A204.1 (cell line): ENCODE measurements around the gene MMEL1.
"Not testable (repeated sequence)": the region's sequence is repeated elsewhere in the genome, so short reads cannot be mapped to it uniquely, and the experiment has no call there.

Experiments
- FAIRE-seq: peaks from 2 replicates; lab custom pipeline; 2012; peaks lifted over from hg19 to GRCh38; lab: Jason Lieb, UNC

MMEL1 gene

DNA sequence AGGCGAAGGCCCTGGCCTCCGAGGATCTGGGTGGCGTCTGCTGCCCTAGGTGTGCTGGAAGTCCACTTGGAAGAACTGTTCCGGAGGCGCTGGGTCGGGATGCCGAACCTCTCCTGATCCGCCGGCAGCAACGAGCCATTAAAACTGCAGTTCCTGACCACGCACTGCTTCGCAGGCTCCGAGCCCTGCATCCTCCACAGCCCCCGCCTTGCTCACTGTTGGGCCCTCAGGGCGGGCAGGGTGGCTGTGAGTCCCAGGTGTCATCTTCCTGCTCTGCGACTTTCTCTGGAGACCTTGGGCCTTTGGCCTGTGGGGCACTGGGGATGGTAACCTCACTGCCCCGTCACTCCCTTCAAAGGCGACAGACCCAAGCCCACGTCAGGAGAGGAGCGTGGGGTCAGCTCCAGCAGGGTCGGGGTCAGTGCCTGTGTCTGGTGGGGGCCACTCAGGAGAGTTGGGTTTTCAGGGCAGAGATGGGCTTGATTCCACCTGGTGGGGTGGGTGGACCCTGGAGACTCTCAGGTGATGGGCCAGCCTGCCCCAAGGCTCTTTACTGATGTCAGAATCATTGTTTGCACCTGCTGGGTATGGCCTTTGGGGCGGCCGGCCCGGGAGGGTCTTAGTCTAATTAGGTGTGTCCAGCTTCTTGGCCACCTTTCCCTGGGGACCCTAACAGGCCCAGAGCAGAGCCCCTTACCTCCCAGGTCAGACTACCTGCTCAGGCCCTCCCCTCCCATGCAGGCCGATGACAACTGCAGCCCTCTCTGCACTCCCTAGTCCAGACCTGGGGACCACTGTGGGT lies 43.2 kb downstream of the MMEL1 start:
- FAIRE-seq, result no peak

DNA sequence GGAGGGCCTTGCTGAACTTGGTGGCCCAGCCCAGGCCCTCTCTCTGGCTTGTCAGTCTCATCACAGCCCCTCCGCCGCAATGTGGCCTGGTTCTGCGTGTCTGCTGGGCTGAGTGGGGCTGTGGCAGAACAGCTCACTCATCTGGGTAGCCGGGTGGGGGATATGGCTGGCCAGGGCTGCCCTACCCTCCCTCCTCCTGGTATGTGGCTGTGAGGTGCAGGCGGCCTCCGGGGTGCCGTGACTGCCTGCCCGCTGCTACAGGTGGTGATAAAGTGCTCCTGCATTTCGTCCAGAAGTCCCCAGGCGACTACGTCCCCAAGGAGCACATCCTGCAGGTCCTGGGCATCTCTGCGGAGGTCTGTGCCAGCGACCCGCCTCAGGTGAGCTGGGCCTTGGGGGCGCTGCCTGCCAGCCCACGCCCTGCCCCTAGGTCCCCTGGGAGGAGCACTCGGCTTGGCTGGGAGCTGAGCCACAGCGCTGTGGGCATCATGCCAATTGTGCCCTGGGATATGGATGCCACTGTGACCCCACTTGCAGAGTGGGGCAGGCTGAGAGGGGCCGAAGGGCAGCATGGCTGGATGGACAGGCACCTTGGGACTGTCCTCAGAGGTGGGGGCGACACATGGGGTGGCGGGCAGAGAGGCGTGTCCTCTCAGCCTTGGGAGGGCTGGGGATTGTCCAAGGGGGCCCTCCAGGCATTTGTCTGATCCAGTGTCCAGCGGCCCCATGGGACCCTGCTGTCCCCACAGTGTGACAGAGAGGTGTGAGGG lies 44.0 kb downstream of the MMEL1 start:
- no peak for FAIRE-seq

DNA sequence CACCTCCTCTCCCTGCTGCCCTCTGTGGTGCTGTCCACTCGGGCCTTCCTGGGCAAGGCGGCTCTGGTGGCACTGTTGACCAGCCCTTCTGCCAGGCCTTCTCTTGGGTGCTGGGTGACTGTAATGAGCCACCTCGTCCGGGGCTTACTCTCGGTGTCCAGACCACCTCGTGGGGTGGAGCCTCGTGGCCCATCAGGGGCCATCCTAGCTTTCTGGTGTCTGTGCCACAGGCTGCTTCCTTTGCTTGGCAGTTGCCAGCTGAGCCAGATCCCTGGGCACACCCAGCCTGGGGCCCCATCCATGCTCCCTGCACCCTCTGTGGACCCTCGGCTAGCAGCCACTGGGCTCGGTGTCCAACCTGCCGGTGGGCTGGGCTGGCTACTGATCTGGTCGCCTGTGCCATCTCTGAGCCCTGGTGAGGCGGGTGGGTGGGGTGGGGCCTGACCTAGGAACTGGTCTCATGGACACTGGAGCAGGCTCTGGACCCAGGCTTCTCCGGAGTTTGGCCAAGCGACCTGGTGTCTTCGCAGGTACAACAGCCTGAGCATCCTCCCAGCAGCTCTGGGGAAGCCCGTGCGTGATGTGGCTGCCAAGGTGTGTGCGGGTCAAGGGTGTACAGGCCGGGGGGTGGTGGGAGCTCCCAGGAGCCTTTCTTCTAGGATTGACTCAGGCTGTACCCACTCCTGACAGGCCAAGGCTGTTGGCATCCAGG lies 44.8 kb downstream of the MMEL1 start:
- no peak for FAIRE-seq

DNA sequence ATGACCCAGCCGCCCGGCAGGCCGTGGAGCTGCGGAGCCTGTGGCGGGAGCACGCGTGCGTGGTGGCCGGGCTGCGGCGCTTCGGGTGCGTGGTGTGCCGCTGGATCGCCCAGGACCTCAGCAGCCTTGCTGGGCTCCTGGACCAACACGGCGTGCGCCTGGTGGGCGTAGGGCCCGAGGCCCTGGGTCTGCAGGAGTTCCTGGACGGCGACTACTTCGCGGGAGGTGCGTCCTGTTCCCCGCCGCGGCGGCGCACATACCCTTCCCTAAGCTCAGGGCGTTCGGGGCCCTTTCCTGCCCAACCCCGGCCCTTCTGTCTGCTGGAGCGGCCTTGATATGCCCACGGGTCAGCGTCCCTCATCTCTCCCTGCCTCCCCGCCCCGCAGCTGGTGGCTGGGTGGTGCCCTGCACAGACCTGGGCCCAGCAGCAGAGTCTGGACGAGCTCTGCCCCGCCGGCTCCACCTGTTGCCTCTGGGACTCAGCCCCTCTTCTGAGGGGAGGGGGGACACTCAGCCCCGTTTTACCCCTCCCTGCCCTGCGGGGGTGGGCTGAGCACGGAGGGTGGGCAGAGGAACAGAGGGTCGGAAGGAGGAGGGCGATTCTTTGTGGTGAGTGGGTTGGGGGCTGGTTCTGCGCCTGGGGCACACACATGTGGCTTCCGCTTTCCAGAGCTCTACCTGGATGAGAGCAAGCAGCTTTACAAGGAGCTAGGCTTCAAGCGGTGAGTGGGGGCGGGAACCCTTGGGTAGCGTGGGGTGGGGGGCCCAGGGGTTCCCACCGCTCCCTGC lies 45.6 kb downstream of the MMEL1 start:
- FAIRE-seq, result no peak

DNA sequence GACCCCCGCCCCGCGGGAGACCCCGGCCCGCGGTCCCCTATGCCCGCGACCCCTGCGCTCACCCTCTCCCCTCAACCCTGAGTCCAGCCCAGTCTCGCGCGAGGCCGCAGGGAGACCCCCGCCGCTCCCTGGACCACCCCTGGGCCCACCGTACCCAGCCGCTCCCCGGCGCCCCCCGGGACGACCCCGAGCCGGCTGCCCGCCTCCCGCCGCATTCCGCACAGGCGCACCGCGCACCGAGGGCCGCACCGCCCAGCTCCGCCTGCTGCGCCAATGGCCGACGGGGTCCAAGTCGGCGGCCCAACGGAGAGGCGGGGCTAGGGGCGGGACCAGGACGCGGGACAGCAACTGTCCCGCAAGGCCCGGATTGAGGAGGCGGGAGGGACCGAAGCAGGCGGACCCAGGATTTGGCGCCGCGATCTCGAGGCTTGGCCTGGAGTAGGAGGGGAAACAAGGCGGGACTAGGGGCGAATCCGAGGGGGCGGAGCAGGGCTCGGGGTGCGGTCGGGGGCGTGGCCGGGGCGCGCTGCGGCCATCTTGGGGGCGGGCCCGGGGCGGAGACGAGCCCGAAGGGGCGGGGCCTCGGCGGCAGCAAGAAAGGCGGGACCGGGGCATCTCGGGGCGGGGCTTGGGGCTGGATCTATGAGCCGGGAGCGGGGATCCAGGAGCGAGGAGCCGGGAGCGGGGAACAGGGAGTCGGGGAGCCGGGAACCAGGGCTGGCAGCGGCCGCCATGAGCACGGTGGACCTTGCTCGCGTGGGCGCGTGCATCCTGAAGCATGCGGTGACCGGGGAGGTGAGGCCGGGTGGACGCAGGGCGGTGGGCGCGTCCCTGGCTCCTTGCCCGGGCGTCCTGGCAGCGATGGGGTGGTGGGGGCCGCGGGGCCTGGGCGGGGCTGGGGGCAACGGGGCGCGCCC lies 46.4 kb downstream of the MMEL1 start, which contains the start of gene PRXL2B:
Gene PRXL2B (plus strand): TSS at position 624 of the 917 bp plus-strand sequence. CDS start 109 bp downstream, at position 733.
- FAIRE-seq, result peak; percentile 92

DNA sequence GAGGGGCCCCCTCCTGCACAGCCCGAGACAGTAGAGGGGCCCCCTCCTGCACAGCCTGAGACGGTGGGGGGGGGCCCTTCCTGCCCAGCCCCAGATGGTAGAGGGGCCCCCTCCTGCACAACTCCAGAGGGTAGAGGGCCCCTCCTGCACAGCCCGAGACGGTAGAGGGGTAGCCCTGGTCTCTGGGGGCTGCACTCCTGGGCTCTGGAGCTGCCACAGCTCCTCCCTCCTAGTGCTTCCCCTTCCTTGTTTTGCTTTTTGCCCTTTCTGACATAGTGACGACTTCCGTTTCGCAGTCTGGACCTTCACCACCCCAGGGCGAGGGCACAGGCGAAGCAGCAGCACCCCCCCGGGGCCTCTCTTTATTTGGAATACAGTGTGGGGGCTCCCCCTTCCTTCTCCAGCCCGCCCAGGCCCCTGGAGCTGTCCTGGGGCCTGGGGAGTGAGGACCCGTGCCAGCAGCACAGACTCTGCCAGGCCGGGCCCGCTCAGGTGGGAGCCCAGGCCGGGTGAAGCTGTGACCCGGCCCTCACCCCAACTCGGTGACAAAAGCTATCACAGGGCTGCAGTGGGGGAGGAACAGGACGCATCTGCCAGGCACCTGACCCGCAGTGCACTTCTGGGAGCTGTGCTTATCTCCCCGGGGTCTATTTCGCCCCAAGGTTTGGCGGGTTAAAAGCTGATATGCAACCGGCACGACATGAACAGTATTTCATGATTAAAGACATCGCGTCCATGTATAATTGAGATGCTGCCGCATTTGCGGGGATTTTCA lies 47.3 kb downstream of the MMEL1 start:
- FAIRE-seq, result no peak

DNA sequence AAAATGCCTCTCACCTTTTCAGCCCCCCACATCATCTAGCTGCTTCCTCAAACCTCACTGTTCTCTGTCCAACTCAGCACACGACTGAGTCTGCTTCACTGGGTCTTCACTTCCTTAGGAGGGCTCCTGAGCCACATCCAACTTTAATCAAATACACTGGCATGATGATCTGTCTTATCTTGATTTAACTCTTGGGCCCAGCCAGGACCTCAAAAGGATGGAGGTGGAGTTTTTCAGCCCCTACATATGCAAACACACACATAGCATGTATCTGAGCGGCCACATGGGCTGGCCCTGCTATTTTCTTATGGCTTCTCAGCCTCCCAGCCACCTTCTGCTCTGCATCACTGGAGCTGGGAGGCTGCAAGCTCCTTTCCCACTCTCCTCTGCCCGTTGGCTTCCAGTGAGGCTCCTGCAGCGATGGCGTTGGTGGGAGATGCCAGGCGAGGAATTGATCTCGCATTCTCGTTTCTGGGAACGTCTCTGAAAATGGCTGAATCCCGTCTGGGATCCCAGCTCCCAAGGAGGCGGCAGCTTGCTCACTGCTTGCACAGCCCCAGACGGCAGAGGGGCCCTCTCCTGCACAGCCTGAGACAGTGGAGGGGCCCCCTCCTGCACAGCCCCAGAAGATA lies 48.0 kb downstream of the MMEL1 start:
- FAIRE-seq, result no peak

DNA sequence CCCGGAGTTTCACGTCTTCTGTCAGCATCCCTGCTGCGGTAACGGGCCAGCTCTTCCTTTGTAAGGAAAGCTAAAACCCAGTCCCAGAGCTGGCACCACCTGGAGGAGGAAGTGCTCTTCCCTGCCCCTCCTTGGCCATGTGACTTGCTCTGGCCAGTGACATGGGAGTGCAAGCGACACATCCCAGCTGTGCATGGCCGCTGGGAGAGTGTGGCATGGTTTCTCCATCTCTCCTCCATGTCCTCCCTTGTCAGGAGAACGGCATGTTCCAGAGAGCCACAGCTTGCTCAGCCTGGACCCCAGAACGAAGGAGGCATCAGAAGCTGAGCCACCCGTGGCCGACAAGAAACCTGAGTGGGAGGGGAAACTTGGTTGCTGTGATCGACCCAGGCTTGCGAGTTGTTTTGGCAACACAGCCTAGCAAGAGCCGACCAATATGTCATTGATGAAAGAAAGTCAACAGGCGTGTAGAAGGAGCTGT lies 48.9 kb downstream of the MMEL1 start:
- FAIRE-seq, result no peak

DNA sequence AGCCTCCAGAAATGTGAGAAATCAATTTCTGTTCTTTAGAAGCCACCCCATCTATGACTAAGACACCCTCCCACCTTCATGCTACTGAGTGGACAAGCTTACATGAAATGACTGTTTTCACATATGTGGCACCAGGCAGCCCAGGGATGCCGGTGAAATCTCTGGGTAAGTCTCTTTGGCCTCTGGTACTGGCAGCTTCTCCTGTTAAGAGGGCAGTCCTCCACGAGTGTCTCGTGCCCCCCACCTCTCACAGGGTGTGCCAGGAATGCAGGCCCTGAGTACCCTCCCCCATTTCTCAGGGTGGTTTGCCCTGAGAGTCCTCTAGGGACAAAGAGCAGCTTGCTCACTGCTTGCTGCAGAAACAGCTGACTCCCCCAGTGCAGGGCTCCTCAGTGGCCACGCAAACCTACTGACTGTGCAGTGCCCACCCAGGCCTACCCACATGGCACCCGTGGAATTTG lies 49.5 kb downstream of the MMEL1 start:
- FAIRE-seq, result no peak

DNA sequence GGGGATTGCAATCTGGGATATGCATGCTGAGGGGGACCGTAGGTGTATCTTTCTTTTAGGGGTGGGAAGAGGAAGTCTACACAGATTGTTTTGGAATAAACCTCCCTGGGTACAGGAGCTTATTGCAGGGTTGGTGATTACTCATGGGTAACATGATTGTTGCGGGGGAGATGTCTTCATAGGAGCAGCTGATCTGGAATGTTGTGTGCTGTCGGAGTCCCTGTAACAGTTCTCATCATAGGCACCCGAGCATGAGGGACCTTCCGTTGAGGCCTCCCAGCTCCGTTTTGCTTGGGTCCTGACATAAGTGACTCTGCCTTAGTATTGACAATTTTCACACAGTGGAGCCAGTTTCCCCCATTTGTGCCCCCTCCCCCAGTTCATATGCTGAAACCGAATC lies 50.4 kb downstream of the MMEL1 start:
- FAIRE-seq, result no peak

DNA sequence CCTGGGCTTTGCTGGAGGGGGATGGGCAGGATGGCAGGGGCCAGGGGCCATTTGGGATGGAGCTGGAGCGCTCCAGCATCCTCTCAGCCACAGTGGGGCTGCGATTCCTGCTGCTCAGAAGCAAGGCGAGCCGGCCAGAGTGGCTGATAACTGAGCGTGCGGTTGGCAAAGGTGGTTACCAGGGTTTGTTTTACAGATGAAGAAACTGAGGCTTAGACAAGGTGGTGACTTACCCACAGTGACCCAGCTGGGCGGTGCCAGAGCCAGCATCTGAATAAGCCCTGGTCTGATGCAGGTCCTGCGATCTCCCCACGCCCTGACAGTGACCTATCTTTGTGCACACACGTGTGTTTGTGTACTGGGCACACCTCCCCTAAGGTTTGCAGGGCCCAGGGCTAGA lies 52.1 kb downstream of the MMEL1 start:
- no peak for FAIRE-seq

DNA sequence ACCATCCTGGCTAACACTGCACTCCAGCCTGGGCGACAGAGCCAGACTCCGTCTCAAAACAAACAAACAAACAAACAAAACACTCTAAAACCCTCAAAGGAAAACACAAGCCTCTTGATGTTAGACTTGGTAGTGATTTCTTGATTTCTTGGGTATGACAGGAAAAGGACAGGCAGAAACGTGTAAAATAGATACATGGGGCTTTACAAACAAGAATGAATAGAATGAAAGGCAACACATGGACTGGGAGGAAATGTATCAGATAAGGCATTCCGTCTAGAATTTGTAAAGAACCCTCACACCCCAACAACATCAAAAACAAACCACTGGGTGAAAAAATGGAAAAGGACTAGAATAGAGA lies 54.1 kb downstream of the MMEL1 start:
- no peak for FAIRE-seq

DNA sequence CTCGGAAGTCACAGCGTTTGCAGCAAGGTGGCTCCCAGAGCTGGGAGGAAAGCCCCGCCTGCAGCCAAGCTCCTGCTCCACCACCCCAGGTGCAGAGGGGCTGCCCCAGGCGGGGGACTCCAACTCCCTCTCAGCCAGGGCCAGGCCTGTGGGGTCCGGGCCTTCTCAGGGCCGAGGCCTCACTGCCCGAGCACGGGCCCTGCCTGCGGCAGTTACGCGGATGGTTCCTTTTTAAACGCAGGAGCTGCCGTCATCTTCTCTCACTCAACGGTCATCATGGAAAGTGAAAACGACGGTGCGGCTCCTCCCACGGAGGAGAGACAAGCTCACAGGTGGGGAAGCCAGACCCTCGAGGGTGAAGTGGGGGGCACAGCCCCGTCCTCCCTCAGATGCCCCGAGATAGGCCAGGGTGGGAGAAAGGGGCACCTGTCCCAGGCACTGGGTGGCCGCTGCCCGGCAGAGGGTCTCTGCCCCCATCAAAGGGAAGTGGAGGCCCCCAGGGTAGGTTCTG lies 55.2 kb downstream of the MMEL1 start:
- not testable (repeated sequence) for FAIRE-seq

DNA sequence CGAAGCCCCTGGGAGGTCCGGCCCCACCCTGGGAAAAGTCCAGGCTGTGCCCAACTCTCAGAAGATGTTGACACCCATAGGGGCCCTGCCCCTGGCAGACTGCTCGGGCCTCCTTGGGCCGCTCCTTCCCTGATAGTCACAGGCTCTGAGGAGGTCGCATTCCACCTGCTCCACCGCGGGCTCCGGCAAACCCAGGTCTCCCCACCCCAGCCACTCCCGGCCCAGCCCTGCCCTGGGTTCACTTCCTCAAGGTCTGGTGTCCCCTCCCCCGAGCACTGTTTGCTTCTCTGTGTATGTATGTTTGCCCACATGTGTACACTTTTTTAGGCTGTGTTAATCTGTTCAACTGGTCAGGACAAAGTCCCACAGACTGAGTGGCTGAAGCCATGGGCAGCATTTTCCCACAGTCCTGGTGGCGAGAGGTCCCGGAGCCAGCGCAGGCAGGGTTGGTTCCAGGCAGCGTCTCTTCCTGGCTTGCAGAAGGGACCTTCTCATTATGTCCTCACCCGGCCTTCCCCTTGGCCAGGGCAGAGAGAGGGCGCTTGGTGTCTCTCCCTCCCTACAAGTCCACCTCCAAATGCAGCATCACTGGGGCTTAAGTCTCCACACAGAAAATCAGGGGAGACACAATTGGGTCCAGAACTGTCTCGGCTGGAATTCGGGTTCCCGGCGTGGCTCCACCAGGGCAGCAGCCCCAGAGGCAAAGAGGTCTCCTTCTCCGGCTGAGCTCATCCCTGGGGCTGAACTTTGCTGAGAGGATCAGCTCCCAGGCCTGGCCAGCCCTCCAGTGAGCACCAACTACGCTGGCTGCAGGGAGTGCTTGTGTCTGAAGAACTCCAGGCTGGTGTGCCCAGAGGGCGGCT lies 56.8 kb downstream of the MMEL1 start:
- FAIRE-seq, result no peak

DNA sequence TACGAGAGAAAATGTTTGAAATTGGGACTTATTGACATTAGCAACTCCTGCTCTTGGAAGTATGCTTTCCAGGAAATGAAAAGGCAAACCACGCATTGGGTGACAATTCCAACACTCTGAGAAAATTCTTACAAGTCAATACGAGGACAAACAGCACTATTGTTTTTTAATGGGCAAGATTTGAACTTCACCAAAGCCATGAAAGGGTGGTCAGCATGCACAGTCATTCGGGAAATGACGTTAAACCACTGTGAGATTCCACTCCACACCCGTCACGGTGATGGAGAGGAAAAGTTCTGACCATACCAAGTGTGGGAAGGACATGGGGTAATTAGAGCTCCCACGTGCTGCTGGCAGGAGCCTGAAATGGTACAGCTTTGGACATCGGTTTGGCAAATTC lies 58.5 kb downstream of the MMEL1 start:
- FAIRE-seq, result no peak

DNA sequence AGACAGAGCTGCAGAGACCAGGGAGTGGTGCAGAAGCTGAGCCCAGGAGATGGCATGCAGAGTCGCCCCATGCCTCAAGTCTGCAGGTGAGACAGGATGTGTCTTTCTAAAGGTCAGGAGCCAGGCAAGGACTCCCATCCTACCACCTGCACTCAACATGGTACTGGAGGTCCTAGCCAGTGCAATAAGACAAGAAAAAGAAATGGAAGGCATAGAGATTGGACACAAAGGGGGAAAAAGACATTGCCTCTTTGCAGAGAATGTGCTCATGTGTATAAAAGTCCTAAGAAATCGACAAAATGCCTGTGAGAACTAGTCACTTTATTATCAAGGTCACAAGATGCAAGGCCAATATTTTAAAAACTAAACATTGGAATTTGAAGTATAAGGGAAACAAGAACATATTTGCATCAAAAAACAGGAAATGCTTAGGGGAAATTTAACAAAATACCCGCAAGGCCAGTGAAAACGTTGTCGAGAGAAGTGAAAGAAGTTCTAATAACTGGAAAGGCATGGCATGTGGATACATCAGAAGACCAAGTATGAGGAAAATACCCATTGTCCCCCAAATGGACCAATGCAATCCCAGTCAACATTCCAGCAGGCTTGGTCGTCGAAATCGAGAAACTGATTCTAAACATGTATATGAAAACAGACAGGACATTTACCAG lies 59.4 kb downstream of the MMEL1 start:
- FAIRE-seq, result no peak

DNA sequence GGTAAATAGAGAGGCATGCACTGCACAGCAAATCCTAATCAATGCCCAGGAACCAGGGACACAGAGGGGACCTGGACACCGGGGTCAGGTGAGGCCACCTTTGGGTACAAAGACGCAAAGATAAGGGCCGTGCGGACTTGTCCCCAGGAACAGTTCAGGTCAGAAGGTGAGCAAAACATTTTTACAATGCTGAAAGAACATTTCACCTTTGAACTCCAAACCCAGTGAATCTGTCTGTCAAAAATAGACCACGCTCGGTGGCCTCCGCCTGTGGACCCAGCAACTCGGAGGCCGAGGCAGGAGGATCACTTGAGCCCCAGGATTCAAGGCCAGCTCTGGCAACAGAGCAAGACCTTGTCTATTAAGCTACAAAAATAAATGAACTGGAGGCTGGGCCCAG lies 61.5 kb downstream of the MMEL1 start:
- FAIRE-seq, result no peak

DNA sequence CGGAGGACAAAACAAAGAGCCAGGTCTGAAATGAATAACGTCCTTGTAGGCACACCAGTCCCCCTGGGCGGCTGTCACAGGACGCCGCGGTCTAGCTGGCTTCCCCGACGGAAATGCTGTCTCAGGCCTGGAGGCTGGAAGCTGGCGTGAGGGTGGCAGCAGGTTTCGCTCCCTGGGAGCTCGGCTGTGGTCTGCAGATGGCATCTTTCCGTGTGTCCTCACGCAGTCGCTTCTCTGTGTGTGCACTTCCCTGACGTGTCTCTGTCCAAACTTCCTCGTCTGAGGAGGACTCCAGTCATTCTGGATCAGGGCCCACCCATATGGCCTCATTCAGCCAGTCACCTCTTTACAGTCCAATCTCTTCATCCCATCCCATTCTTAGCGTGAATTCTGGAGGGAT lies 62.5 kb downstream of the MMEL1 start:
- no peak for FAIRE-seq
